Panc1 (cell line): ENCODE results near the gene ARMCX6.

Experiments
- CTCF ChIP-seq: fragments of 450-650 bp; IDR thresholded peaks from 2 replicates; pipeline ENCODE4 v1.5.1; 2017; ENCODE audit warnings: mild to moderate bottlenecking
- POLR2AphosphoS5 ChIP-seq: IDR thresholded peaks from 2 replicates; pipeline ENCODE4 v1.6.1; 2012; ENCODE audit warnings: mild to moderate bottlenecking, low read depth, low read length, moderate library complexity
- REST ChIP-seq, 2 experiments: IDR thresholded peaks; 2 replicates each; pipeline ENCODE4 v1.6.1; 2011 to 2012; ENCODE audit warnings: low read depth in 2 of 2, control low read depth in 1 of 2, low read length in 1 of 2, mild to moderate bottlenecking in 1 of 2, moderate library complexity in 1 of 2; ENCODE audit not compliant: insufficient read depth in 1 of 2

GRCh38 chrX:101658661-101659491 is 41.1 kb upstream of the ARMCX6 start:
- TF ChIP-seq CTCF (no peak), REST (IDR thresholded peaks at IDR 0.05; ENCODE audit: insufficient read depth in 1 of 2, low read depth in 2 of 2, low read length in 1 of 2) (no peak), POLR2AphosphoS5 (no peak)
